Measurements from ENCODE around the gene SLC9A2.
A peak's percentile ranks its signal among the peaks of the same experiment; 100 is the strongest.

SLC9A2 gene, protein sequence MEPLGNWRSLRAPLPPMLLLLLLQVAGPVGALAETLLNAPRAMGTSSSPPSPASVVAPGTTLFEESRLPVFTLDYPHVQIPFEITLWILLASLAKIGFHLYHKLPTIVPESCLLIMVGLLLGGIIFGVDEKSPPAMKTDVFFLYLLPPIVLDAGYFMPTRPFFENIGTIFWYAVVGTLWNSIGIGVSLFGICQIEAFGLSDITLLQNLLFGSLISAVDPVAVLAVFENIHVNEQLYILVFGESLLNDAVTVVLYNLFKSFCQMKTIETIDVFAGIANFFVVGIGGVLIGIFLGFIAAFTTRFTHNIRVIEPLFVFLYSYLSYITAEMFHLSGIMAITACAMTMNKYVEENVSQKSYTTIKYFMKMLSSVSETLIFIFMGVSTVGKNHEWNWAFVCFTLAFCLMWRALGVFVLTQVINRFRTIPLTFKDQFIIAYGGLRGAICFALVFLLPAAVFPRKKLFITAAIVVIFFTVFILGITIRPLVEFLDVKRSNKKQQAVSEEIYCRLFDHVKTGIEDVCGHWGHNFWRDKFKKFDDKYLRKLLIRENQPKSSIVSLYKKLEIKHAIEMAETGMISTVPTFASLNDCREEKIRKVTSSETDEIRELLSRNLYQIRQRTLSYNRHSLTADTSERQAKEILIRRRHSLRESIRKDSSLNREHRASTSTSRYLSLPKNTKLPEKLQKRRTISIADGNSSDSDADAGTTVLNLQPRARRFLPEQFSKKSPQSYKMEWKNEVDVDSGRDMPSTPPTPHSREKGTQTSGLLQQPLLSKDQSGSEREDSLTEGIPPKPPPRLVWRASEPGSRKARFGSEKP

DNA sequence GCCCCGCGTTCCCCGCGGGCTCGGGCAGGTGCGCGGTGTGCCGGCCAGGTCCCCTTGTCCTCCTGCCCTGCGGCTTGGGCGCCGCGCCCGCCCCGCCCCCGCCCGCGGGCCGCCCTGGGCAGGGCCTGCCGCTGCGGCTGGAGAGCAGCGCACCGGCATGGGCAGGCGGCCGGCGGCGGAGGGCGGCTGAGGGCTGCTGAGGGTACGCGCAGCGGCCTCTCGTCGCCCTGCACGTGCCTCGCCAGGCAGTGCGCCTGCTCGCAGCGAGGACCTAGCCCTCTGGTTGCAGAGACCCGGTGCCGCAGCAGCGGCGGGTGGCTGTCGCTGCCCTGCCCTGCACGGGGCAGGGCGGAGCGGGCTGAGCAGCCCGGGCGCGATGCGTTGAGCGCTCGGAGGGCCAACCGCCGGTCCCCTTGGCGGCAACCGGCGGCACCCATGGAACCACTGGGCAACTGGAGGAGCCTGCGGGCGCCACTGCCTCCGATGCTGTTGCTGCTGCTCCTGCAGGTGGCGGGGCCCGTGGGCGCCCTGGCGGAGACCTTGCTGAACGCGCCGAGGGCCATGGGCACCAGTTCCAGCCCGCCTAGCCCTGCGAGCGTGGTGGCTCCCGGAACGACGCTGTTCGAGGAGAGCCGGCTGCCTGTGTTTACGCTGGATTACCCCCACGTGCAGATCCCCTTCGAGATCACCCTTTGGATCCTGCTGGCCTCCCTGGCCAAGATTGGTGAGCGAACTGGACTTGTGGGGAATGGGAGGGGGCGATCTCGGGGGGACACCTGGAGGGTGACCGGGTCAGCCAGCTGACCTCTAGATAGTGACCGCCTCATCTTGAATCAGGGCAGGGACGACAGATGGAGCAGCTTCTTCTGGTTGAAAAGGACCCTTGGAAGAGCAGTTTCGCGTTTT, at the start of gene SLC9A2:
SLC9A2 (plus strand) TSS at position 140 of the 906 bp plus-strand sequence; CDS start at position 436, 296 bp downstream.
- DNase-seq = peak; percentile 65

DNA sequence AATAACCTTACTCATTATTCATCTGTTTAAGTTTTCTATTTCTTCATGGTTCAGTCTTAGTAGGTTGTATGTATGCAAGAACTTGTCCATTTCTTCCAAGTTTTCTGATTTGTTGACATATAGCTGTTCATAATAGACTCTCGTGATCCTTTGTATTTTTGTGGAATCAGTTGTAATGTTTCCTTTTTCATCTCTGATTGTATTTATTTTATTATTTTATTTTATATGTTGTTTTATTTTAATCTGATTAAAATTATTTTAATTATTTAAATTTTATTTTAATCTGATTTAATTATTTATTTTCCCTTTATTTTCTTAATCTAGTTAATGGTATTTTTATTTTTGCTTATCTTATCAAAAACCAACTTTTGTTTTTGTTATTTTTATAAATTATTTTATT, 43.5 kb upstream of the SLC9A2 start:
- DNase-seq = no peak

DNA sequence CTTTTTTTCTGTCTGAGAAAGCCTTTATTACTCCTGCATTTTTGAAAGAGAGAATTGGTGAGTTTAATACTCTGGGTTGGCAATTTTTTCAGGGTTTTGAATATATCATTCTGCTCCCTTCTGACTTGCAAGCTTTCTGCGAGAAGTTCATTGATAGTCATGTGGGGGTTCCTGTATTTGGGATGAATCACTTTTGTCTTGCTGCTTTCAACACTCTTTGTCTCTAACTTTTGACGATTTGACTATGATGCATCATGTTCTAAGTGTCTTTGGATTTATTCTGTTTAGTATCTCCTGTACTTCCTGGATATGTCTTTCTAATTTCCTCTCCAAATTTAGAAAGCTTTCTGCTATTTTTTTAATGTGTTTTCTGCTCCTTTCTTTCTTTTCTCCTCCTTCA, 41.0 kb upstream of the SLC9A2 start:
- no peak for DNase-seq

DNA sequence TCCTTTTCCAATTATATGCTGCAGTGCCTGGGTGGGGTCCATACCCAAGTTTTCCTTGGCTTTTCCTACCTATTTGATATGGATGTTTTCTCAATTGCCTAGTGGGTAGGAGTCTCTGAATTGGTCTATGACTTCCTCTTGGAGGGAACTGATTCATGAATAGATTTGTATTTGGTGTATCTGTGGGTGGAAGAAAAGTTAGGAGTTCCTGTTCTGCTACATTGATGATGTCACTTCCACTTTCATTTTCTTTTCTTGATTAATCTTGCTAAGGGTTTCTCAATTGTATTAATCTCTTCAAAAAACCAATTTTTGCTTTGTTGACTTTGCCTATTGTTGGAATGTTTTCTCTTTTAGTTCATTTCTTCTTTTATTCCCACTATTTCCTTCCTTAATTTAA, 37.4 kb upstream of the SLC9A2 start:
- no peak for DNase-seq

DNA sequence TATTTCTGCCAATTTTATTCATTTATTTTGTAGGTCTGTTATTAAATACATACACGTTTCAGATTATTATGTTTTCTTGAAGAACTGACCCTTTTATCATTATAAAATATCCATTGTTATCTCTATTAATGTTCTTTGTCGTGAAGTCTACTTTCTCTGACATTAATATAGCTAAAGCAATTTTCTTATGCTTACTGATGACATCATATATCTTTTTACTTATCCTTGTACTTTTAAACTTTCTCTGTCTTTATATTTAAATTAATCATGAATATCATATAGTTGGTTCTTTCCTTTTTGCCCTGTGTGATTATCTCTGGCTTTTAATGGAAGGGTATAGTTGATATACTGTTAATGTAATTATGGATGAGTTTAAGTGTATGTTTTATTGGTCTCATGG, 36.5 kb upstream of the SLC9A2 start:
- no peak for DNase-seq

DNA sequence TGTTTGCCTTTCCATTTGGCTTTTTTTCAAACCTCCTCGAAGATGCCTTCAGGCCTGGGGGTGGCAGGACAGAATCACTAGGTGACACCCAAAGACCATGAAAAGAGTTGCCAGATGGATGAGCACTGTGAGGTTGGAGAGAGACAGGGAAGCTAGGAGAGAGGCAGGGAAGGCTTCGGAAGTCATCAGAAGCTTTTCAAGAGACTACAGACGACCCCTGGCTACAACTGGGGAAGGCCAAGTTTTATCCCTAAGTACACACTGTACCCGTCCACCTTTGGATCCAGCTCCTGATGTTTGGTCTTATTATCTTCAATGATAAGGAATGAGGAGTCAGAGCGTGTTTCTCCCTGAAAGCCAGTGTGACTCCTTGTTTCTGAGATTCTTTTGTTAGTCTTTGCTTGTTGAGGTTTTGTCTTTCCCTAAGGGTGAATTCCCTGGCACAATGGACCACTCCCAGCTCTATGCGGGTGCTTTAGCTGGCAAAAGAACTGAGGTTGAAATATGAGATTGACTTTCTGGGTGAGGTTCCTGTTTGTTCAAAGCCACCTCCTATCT, 33.4 kb upstream of the SLC9A2 start:
- DNase-seq = no peak

DNA sequence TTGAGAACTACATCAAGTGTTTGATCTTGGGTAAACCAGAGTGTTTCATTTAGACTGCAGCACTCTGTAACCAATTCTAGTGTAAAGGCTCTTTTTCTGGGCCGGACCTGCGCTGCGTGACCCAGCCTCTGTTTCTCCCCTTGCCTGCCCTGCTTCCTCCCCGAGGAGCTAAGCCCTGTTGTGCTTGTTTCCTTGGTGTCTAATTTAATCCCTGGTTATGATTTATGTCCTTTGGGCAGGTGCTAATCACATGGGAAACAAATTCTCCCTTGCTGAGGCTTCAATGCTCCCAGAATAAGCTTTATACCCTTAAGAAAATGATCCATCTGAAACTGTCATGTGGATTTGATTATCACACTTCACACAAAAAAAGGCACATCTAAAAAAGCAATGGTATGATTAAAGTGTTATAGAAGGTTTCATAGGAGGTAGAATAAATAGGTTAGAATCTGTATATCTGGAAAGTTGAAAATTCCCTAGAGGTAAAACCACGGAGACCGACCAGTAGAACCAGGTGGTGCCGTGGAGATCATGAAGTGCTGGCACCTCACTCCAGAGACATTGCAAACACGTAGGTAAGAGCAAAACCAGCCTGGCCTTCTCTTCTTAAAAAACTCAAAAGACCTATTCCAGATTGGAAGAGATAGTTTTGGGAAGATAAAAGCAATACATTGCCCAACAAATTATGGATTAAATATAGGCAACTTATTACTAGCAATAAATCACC, 31.0 kb upstream of the SLC9A2 start:
- no peak for DNase-seq

DNA sequence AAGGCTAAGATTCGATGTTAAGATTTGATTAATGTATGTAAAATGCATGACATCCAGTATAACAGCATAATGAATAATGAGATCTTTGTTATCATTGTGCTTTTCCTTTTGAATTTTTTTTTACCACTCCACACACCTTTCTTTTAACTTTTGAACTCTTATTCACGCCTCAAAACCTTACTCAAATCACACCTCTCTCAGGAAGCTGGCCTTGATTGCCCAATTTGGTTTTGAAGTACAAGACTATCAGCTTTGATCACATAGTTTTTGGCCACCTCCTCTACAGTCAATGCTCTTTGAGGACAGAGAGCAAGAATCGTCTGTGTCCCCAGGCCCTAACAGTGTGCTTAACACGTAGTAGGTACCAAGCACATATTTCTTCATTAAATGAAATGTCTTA, 29.9 kb upstream of the SLC9A2 start:
- DNase-seq = no peak

DNA sequence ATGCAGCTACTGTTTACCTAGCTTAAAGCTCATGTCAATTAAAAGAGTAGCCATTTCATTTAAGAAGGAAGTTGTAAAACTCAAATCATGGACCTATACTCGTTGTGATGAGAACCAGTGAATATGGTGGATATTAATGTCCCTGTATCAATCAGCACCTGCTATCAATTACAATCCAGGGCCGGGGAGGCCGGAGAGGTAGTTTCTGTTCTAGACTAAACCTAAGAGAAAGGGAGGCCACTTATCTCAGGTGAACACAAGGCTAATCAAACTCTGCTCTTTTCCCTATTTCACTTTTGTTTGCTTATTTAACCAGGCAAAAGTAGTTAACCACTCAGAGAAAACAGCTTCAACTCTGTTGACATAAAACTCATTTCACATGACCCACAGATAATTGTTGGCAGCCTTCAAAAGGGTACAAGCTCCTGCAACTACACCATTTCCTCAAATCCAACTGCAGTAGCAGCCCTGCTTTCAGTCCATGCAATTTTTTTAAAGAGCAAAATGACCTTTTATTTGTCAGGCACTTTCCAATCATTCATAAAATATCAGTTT, 27.8 kb upstream of the SLC9A2 start:
- DNase-seq = no peak

DNA sequence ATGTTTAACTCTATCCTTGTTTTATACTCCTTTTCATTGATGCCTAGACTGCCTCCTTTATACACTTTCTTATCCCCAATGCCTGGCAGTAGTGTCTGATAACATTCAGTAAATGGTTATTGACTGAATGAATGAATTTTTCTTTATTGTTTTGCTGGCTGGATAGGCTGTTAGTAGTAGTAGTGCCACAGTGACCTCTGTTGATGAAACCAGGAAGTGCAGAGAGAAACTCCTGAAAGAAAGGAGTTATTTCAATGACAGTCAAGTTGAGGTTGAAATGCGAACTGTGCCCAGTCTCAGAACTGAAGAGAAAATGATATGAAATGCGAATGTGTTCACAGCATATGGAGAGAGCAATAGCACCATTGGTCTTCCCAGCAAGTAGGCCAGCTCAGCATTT, 26.8 kb upstream of the SLC9A2 start:
- no peak for DNase-seq

DNA sequence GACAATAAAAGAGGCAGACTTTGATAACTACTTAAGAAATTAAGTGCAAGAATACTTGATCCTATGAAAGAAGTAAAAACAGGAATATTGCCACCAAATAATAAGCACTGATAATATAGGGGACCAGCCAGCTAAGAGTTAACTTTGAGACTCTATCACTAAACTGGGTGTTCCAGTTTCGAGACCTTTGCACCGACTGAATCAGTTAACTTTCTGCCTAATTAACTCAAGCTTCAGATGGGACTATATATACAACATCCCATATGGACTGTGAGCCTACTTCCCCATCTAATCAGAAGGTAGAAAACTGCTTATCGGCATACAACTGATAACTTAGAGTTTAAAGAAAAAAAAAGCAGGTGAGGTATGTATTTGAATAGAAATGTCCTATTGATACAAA, 25.8 kb upstream of the SLC9A2 start:
- DNase-seq = no peak

DNA sequence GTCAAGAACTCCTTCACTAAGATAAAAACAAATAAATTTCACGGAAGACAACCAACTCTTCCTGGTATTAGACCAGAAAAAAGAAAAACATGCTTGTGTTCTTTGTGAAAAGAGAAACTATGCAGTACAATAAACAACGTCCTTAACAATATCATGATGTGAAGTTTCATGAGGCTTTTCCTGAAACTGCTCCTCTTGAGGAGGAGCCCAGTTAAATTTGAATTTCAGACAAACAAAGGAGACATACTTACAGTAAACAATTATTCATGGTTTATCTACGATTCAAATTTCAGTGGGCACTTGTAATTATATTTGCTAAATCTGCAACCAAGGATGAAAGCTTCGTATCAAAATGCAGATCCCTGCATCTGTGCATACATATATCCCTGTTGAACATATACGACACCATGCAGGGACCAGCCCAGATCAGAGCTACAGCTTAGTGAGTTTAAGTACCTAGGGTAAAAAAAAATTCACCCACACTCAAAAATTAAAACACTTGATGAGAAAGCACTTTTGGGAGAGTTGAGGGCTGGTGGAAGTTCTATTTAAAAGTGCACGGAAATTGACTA, 24.8 kb upstream of the SLC9A2 start:
- DNase-seq = no peak

DNA sequence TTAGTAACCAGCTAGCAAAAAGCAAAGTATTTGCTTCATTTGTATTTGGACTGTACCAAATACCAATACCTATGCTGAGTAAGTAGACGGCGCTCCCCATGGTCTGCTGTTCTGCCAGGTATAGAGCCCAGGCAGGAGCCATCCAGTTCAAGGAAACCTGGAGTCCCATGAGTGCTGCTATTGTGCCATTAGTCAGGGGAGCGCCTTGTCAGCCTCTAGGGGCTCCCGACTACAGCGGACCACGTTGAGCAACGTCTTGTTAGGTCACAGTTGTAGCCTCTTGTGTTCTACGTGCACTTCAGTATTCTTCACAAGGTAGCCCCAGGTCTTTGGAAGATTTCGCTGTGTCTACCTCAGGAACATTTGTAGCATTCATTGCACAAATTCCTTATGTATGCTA, 21.6 kb upstream of the SLC9A2 start:
- DNase-seq = no peak

DNA sequence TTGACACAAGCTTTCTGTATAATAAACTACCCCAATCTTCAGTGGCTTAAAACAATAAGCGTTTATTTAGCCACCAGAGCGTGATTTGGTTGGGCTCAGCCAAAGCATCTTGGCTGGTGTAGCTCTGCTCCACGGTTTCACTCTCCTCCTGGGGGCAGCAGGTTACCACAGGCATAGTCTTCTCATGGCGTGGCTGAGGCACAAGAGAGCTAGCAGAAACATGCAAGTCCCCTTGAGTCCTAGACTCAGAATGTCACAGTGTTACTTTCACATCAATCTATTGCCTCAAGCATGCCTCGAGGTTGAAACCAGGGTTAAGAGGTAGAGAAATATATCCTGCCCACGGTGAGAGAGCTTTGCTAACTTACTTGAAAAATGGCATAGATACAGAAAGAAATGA, 19.9 kb upstream of the SLC9A2 start:
- DNase-seq = no peak

DNA sequence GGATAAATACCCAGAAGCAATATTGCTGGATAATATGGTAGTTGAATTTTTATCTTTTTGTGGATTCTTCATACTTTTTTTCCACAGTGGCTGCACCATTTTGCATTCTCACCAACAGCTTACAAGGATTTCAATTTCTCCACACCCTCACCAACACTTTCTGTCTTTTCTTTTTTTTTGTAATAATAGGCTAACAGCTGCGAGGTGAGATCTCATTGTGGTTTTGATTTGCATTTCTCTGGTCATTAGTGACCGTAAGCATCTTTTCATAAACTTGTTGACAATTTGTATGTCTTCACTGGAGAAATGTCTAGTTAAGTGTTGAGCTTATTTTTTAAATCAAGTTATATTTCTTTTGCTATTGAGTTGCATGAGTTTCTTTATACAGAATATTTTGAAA, 17.6 kb upstream of the SLC9A2 start:
- DNase-seq = no peak

DNA sequence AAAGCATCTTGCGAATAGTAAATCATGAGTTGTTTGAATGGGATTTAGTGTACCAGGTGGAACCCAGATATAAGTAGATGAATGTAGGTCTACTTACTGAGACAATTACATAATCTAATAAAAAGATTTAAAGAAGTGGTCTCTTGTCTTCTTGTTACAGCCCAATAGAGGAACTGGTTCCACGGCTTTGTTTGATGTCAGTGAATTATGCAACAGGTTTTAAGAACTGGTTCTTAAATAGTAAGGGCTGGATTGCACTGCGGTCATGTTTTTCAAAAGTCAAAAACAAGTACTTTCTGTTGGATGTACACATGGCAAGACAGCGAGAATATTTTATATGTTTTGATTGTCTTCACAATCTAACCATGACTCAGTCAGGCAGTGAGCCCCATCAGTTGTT, 15.4 kb upstream of the SLC9A2 start:
- DNase-seq = no peak

DNA sequence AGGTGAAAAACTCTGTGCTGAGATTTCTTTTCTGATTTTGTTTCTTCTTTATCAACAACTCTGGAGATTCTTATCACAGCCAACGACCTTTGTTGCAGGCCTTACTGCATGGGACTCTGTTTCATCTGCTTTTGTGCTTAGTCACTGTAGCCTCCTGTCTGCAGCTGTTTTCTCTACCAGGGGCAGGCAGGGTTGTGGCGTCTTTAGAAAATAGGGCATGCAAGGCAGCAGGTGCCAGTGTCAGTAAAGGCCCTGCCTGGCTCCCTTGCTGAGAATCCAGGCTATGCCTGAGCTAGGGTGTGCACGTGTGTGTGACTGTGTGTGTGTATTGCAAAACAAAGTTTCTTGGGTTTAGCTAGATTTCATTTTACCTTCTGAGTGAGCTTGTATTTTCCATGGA, 14.6 kb upstream of the SLC9A2 start:
- peak; percentile 83 for DNase-seq

DNA sequence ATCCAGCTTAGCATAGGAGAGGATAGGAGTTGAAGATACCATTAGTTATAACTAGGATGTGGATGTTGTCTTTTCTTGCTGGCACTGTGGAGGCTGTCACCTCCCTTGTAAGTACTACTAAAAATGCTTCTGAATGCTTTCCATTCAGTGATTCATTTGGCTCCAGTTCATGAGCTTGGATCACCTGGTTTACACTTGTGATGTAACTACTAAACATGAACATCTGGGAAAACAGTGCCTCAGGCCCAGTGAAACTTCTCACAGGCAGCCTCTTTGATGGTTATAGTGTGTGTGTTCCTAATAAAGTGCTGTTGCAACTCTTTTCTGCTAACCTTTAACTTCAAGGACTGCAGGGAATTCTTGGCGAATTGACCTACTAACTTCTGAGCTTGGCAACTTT, 13.0 kb upstream of the SLC9A2 start:
- peak; percentile 62 for DNase-seq

DNA sequence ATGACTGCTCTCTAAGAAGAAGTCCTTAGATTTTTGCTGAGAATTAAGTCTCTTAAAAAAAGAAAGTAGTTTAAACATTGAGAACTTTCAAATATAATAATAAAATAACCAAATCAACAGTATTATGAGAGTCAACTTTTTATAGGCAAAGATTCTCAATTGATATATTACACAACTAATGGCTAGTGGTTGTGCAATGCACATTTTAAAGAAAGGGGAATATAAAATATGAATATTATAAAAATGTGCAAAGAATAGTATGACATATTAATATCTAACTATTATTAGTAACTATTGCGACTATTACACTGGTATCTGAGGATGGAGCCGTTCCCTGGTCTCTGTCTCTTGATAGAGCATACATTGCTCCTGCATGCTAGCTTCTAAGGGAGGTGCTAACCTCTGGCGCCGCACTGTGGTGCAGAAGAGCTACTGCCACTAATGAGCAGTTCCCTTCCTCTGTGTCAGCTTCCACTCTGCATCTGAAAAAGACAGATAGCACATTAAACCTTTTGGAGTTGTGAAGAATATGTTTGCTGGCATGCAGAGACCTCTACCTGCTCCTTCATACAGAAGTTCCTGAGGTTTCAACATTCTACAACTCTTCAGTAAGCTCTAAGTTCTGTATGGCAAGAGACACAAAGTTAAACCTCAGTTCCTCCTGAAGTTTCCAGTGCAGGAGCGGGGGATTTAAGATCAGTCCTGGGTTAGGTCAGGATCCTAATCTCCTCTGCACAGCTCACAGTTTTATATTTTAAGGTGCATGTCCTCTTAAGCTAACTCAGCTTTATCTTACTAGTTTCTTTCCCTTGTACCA, 3.5 kb upstream of the SLC9A2 start:
- DNase-seq = peak; percentile 67

All from islet precursor cell (in vitro differentiated cells).